Liver (tissue), 9 donors: ENCODE data around the gene AATF. TPM values are rescaled to one million over a fixed set of nuclear protein-coding genes. Genes with fewer than 3 reads are reported as not detected.

ENCODE experiments used
- DNase-seq: peaks from one replicate; pipeline ENCODE4 v3.0.0-alpha.2; 2017; ENCODE audit warnings: low spot score
- H3K27ac ChIP-seq, 2 donors: one replicate each; pipeline ENCODE4 v1.7.0; 2013; ENCODE audit warnings: inconsistent platforms in 2 of 2, low read length in 2 of 2, control low read depth in 1 of 2, low read depth in 1 of 2, mild to moderate bottlenecking in 1 of 2
- H3K27me3 ChIP-seq, 4 donors: one replicate each; pipeline versions ENCODE4 v1.6.1 to v1.7.0; 2013; ENCODE audit warnings: low read length in 3 of 4, inconsistent platforms in 1 of 4, mild to moderate bottlenecking in 1 of 4, moderate library complexity in 1 of 4; ENCODE audit not compliant: control insufficient read depth in 4 of 4, insufficient read depth in 4 of 4
- H3K36me3 ChIP-seq, 4 donors: one replicate each; pipeline versions ENCODE4 v1.6.1 to v1.7.0; 2013; ENCODE audit warnings: low read length in 3 of 4, mild to moderate bottlenecking in 3 of 4, low read depth in 1 of 4, moderate library complexity in 1 of 4; ENCODE audit not compliant: control insufficient read depth in 4 of 4, insufficient read depth in 3 of 4
- H3K4me1 ChIP-seq, 4 donors: one replicate each; pipeline versions ENCODE4 v1.6.1 to v1.7.0; 2013; ENCODE audit warnings: low read length in 3 of 4, mild to moderate bottlenecking in 3 of 4, moderate library complexity in 1 of 4; ENCODE audit not compliant: control insufficient read depth in 4 of 4, insufficient read depth in 4 of 4
- H3K4me3 ChIP-seq, 3 donors: one replicate each; pipeline versions ENCODE4 v1.6.1 to v1.7.0; 2013; ENCODE audit warnings: low read length in 3 of 3, control low read depth in 1 of 3, low read depth in 1 of 3, mild to moderate bottlenecking in 1 of 3
- H3K9ac ChIP-seq, 2 donors: one replicate each; pipeline ENCODE4 v1.7.0; 2013; ENCODE audit warnings: low read length in 2 of 2, mild to moderate bottlenecking in 2 of 2, moderate library complexity in 2 of 2, control low read depth in 1 of 2, low read depth in 1 of 2
- H3K9me3 ChIP-seq, 4 donors: one replicate each; pipeline versions ENCODE4 v1.6.1 to v1.7.0; 2013; ENCODE audit warnings: low read length in 3 of 4; ENCODE audit not compliant: control insufficient read depth in 4 of 4
- EGR1 ChIP-seq, 2 donors: IDR thresholded peaks; 2 replicates each; pipeline ENCODE4 v1.6.1; 2016 to 2018; ENCODE audit warnings: antibody characterized with exemption in 2 of 2, low read depth in 2 of 2
- FOXA1 ChIP-seq: IDR thresholded peaks from 2 replicates; pipeline ENCODE4 v1.6.1; 2016; ENCODE audit warnings: antibody characterized with exemption
- FOXA2 ChIP-seq: IDR thresholded peaks from 2 replicates; pipeline ENCODE4 v1.6.1; 2016; ENCODE audit warnings: antibody characterized with exemption
- GABPA ChIP-seq, 2 donors: IDR thresholded peaks in 1 of 2; conservative IDR thresholded peaks in 1 of 2; 2 replicates each; pipeline ENCODE4 v1.6.1; 2016; ENCODE audit warnings: antibody characterized with exemption in 2 of 2, mild to moderate bottlenecking in 1 of 2, moderate library complexity in 1 of 2
- HNF4G ChIP-seq: IDR thresholded peaks from 2 replicates; pipeline ENCODE4 v1.6.1; 2016; ENCODE audit warnings: antibody characterized with exemption
- JUND ChIP-seq, 2 donors: IDR thresholded peaks; 2 replicates each; pipeline ENCODE4 v1.6.1; 2016; ENCODE audit warnings: antibody characterized with exemption in 2 of 2
- RAD21 ChIP-seq, 2 donors: IDR thresholded peaks; 2 replicates each; pipeline ENCODE4 v1.6.1; 2016; ENCODE audit warnings: antibody characterized with exemption in 2 of 2, mild to moderate bottlenecking in 2 of 2
- RXRA ChIP-seq, 2 donors: IDR thresholded peaks; 2 replicates each; pipeline ENCODE4 v1.6.1; 2017 to 2018; ENCODE audit warnings: antibody characterized with exemption in 2 of 2, mild to moderate bottlenecking in 1 of 2
- SP1 ChIP-seq: IDR thresholded peaks from 2 replicates; pipeline ENCODE4 v1.6.1; 2018; ENCODE audit warnings: antibody characterized with exemption, mild to moderate bottlenecking
- TAF1 ChIP-seq: conservative IDR thresholded peaks from 2 replicates; pipeline ENCODE4 v1.6.1; 2016; ENCODE audit warnings: antibody characterized with exemption, mild to moderate bottlenecking
- YY1 ChIP-seq: IDR thresholded peaks from 2 replicates; pipeline ENCODE4 v1.6.1; 2016; ENCODE audit warnings: antibody characterized with exemption, mild to moderate bottlenecking
- WGBS: extraction: QIAGEN DNeasy Blood & Tissue Kit; methylation state at CpG from one replicate; pipeline ENCODE4 v1.1.7; 2013; 5-methylcytosine and 5-hydroxymethylcytosine counted together
- polyA plus RNA-seq, 2 donors: library from polyadenylated mRNA; stranded (reverse) in 1 of 2; unstranded in 1 of 2; fragments of 200-250 nt in 1 of 2; fragments of >200 nt in 1 of 2; fragmentation: Nextera tagmentation in 1 of 2; extraction: Ambion mirVana in 1 of 2; gene quantifications; one replicate each; pipeline versions ENCODE4 v1.2.1 to v1.2.3, GENCODE V29; 2013 to 2015
- total RNA-seq, 2 donors: library from RNA; depleted of rRNA; stranded (reverse); fragments of >200 nt; gene quantifications; one replicate each; pipeline ENCODE4 v1.2.3, GENCODE V29; 2014
- TF ChIP-seq, protein P1 (sequence below): IDR thresholded peaks from 2 replicates; pipeline ENCODE4 v1.6.1; 2016; ENCODE audit warnings: antibody characterized with exemption, mild to moderate bottlenecking
- TF ChIP-seq, protein P2 (sequence below): IDR thresholded peaks from 2 replicates; pipeline ENCODE4 v1.6.1; 2016; ENCODE audit warnings: antibody characterized with exemption
- TF ChIP-seq, protein P3 (sequence below): fragments of 150-350 bp; IDR thresholded peaks from 2 replicates; pipeline ENCODE4 v1.5.1; 2017; ENCODE audit warnings: improper control_type of control experiment, low read depth, low read length; ENCODE audit not compliant: missing input control
- TF ChIP-seq, protein P4 (sequence below): IDR thresholded peaks from 2 replicates; pipeline ENCODE4 v1.6.1; 2016; ENCODE audit warnings: antibody characterized with exemption
- donor health status: healthy.
- donor health status: healthy.
- donor health status: healthy.
- donor health status: healthy.
- donor health status: healthy.

The AATF gene
- total and polyA plus RNA-seq, 4 donors = 10.8 to 16.9 (median 13.4) TPM

DNA sequence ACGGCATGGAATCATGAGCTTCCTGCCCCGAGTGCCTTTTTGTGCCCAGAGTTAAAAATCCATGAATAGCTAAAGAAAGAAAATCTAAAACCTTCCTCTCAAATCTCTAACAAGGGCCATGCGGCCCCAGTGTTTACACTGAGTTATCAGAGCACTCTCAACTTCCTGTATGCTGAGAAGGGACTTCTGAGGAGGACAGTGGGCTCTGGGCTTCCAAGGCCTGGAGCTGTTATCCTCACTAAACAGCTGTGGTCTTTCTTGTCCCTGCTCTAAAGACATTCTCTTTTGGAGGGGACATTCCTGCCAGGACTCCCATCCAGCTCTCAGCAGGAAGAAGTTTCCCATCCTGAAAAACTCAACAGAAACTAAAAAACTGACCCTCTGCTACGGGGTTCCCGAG lies 135.6 kb downstream of the AATF start:
- Histone ChIP-seq H3K4me1 (no peaks in the 10 kb centered on the region), H3K4me3 (no peak overlapping the region), H3K36me3 (peaks cover 3 to 38% (median 18%) of the 10 kb centered on the region in 4 donors), H3K9ac (no peak overlapping the region), H3K27ac (no peak overlapping the region), H3K9me3 (no peaks in the 10 kb centered on the region), H3K27me3 (no peaks in the 10 kb centered on the region)
- no peak for DNase-seq
- no peak for TF ChIP-seq FOXA2
- TF ChIP-seq, protein P1, sequence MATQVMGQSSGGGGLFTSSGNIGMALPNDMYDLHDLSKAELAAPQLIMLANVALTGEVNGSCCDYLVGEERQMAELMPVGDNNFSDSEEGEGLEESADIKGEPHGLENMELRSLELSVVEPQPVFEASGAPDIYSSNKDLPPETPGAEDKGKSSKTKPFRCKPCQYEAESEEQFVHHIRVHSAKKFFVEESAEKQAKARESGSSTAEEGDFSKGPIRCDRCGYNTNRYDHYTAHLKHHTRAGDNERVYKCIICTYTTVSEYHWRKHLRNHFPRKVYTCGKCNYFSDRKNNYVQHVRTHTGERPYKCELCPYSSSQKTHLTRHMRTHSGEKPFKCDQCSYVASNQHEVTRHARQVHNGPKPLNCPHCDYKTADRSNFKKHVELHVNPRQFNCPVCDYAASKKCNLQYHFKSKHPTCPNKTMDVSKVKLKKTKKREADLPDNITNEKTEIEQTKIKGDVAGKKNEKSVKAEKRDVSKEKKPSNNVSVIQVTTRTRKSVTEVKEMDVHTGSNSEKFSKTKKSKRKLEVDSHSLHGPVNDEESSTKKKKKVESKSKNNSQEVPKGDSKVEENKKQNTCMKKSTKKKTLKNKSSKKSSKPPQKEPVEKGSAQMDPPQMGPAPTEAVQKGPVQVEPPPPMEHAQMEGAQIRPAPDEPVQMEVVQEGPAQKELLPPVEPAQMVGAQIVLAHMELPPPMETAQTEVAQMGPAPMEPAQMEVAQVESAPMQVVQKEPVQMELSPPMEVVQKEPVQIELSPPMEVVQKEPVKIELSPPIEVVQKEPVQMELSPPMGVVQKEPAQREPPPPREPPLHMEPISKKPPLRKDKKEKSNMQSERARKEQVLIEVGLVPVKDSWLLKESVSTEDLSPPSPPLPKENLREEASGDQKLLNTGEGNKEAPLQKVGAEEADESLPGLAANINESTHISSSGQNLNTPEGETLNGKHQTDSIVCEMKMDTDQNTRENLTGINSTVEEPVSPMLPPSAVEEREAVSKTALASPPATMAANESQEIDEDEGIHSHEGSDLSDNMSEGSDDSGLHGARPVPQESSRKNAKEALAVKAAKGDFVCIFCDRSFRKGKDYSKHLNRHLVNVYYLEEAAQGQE = no peak
- no peak for TF ChIP-seq RAD21 (IDR thresholded peaks at IDR 0.05)
- no peak for TF ChIP-seq YY1
- TF ChIP-seq, protein P2, sequence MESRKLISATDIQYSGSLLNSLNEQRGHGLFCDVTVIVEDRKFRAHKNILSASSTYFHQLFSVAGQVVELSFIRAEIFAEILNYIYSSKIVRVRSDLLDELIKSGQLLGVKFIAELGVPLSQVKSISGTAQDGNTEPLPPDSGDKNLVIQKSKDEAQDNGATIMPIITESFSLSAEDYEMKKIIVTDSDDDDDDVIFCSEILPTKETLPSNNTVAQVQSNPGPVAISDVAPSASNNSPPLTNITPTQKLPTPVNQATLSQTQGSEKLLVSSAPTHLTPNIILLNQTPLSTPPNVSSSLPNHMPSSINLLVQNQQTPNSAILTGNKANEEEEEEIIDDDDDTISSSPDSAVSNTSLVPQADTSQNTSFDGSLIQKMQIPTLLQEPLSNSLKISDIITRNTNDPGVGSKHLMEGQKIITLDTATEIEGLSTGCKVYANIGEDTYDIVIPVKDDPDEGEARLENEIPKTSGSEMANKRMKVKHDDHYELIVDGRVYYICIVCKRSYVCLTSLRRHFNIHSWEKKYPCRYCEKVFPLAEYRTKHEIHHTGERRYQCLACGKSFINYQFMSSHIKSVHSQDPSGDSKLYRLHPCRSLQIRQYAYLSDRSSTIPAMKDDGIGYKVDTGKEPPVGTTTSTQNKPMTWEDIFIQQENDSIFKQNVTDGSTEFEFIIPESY = no peak
- TF ChIP-seq, protein P3, sequence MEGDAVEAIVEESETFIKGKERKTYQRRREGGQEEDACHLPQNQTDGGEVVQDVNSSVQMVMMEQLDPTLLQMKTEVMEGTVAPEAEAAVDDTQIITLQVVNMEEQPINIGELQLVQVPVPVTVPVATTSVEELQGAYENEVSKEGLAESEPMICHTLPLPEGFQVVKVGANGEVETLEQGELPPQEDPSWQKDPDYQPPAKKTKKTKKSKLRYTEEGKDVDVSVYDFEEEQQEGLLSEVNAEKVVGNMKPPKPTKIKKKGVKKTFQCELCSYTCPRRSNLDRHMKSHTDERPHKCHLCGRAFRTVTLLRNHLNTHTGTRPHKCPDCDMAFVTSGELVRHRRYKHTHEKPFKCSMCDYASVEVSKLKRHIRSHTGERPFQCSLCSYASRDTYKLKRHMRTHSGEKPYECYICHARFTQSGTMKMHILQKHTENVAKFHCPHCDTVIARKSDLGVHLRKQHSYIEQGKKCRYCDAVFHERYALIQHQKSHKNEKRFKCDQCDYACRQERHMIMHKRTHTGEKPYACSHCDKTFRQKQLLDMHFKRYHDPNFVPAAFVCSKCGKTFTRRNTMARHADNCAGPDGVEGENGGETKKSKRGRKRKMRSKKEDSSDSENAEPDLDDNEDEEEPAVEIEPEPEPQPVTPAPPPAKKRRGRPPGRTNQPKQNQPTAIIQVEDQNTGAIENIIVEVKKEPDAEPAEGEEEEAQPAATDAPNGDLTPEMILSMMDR = no peak
- TF ChIP-seq GABPA (IDR thresholded peaks at IDR 0.05 in 1 of 2, conservative IDR thresholded peaks at IDR 0.05 in 1 of 2) = no peak
- 77% methylated on average over 5 of the region's 5 CpGs for WGBS

DNA sequence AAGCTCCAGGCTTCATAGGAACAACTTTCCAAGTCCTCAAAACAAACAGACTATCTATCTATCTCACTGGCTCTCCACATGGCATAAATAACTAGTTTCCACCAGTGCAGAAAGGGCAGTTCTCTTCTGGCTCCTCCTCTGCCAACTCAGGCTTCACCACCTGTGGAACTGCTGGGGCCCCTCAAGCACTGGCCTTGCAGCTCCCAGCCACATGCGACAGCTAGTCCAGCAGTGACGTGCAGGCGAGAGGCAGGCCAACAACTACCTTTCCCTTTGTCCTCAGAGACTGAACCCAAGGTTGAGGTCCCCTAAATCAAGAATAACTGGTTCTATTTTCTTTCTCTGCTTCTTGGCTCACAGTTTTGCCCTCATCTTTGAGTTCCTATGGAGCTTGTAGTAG lies 137.6 kb downstream of the AATF start:
- no peak overlapping the region for H3K9ac ChIP-seq
- 98% methylated on average over 3 of the region's 3 CpGs for WGBS
- H3K27me3 ChIP-seq = no peaks in the 10 kb centered on the region
- no peak for DNase-seq
- TF ChIP-seq FOXA1 = no peak
- TF ChIP-seq HNF4G = no peak
- TF ChIP-seq EGR1 (IDR thresholded peaks at IDR 0.05; ENCODE audit: low read depth in 2 of 2) = no peak
- TF ChIP-seq YY1 = no peak
- no peak for TF ChIP-seq TAF1
- TF ChIP-seq, protein P2 = no peak
- TF ChIP-seq RXRA (IDR thresholded peaks at IDR 0.05) = no peak
- no peak for TF ChIP-seq RAD21 (IDR thresholded peaks at IDR 0.05)
- no peak for TF ChIP-seq GABPA (IDR thresholded peaks at IDR 0.05 in 1 of 2, conservative IDR thresholded peaks at IDR 0.05 in 1 of 2)
- no peak for TF ChIP-seq SP1
- TF ChIP-seq, protein P1 = no peak
- TF ChIP-seq, protein P4, sequence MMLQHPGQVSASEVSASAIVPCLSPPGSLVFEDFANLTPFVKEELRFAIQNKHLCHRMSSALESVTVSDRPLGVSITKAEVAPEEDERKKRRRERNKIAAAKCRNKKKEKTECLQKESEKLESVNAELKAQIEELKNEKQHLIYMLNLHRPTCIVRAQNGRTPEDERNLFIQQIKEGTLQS = no peak
- no peak for TF ChIP-seq FOXA2
- TF ChIP-seq, protein P3 = no peak
- no peak for TF ChIP-seq JUND (IDR thresholded peaks at IDR 0.05)
- H3K36me3 ChIP-seq = peaks cover 3 to 49% (median 25%) of the 10 kb centered on the region in 4 donors
- no peaks in the 10 kb centered on the region for H3K4me1 ChIP-seq
- no peak overlapping the region for H3K4me3 ChIP-seq
- no peaks in the 10 kb centered on the region for H3K9me3 ChIP-seq
- no peak overlapping the region for H3K27ac ChIP-seq
